ENCODE measurements around the gene CSF2RB. TPM values are rescaled to one million over a fixed set of nuclear protein-coding genes. Genes with fewer than 3 reads are reported as not detected.
A peak's percentile ranks its signal among the peaks of the same experiment; 100 is the strongest.

Gene CSF2RB
- total RNA-seq, 4 donors from 2014 or later = 3.9 to 13.6 (median 4.7) TPM

- WGBS = 81% methylated on average over 5 of the region's 8 CpGs
- TF ChIP-seq POLR2A (IDR thresholded peaks at IDR 0.05) = no peak
- TF ChIP-seq, protein P1, sequence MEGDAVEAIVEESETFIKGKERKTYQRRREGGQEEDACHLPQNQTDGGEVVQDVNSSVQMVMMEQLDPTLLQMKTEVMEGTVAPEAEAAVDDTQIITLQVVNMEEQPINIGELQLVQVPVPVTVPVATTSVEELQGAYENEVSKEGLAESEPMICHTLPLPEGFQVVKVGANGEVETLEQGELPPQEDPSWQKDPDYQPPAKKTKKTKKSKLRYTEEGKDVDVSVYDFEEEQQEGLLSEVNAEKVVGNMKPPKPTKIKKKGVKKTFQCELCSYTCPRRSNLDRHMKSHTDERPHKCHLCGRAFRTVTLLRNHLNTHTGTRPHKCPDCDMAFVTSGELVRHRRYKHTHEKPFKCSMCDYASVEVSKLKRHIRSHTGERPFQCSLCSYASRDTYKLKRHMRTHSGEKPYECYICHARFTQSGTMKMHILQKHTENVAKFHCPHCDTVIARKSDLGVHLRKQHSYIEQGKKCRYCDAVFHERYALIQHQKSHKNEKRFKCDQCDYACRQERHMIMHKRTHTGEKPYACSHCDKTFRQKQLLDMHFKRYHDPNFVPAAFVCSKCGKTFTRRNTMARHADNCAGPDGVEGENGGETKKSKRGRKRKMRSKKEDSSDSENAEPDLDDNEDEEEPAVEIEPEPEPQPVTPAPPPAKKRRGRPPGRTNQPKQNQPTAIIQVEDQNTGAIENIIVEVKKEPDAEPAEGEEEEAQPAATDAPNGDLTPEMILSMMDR (IDR thresholded peaks at IDR 0.05) = no peak
- TF ChIP-seq POLR2AphosphoS5 (IDR thresholded peaks at IDR 0.05) = no peak
- Histone ChIP-seq H3K36me3 (no peaks in the 10 kb centered on the region), H3K4me1 (peaks cover 6% of the 10 kb centered on the region), H3K4me3 (peak overlapping the region; percentile 38), H3K27ac (peak overlapping the region; percentile 69), H3K9me3 (no peaks in the 10 kb centered on the region), H3K27me3 (peaks cover 3% of the 10 kb centered on the region)
- no peak for DNase-seq (ENCODE audit: low spot score in 2 of 2)
Measured at GRCh38 chr22:36912694-36913426, 568 bp upstream of the CSF2RB start.

DNA sequence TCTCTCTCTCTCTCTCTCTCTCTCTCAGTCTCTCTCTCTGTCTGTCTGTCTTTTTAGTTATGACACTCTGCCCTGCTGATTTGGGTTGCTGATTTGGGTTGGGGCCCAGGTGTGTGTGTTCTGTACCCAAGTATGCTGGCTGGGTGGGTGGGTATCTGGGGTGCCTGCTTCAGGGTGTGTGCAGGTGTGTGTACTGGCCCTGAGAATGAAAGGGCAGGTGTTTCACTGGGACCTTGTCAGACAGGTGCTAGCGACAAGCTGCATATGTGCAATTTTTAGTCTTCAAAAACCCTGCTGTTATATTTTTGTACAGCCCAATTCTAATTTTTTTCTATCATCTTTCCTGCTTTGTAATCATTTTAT, 943 bp downstream of the CSF2RB start:
- H3K4me3 ChIP-seq = peak overlapping the region; percentile 38
- DNase-seq (ENCODE audit: low spot score in 2 of 2) = no peak
- TF ChIP-seq, protein P1 (IDR thresholded peaks at IDR 0.05) = no peak
- TF ChIP-seq POLR2A (IDR thresholded peaks at IDR 0.05) = no peak
- no peak for TF ChIP-seq POLR2AphosphoS5 (IDR thresholded peaks at IDR 0.05)
- no peak for TF ChIP-seq EP300 (IDR thresholded peaks at IDR 0.05)
- peak overlapping the region; percentile 69 for H3K27ac ChIP-seq
- no peaks in the 10 kb centered on the region for H3K9me3 ChIP-seq
- WGBS = 75% methylated on average over 1 of the region's 1 CpG
- peaks cover 6% of the 10 kb centered on the region for H3K4me1 ChIP-seq
- H3K36me3 ChIP-seq = no peaks in the 10 kb centered on the region
- peaks cover 3% of the 10 kb centered on the region for H3K27me3 ChIP-seq

DNA sequence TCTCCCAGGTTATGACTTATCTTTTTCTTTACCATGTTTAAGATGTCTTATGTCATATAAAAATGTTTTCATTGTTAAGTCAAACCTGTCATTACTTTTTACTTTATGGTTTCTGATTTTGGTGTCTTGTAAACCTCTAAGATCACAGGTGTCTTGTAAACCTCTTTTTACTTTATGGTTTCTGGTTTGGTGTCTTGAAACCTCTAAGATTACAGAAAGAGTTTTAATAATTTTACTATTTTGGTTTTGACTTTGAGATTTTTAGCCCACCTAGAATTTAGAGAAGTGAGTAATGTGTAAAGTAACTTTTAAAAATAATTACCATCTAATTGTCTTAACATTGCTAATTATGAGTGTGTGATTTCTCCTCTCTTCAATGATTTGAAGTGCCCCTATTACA, 2.6 kb downstream of the CSF2RB start:
- Histone ChIP-seq H3K27me3 (peaks cover 3% of the 10 kb centered on the region), H3K27ac (no peak overlapping the region), H3K9me3 (no peaks in the 10 kb centered on the region), H3K4me3 (no peak overlapping the region), H3K36me3 (no peaks in the 10 kb centered on the region), H3K4me1 (peaks cover 6% of the 10 kb centered on the region)
- TF ChIP-seq EP300 (IDR thresholded peaks at IDR 0.05) (no peak), POLR2A (IDR thresholded peaks at IDR 0.05) (no peak), POLR2AphosphoS5 (IDR thresholded peaks at IDR 0.05) (no peak)
- TF ChIP-seq, protein P1 (IDR thresholded peaks at IDR 0.05) = no peak
- DNase-seq (ENCODE audit: low spot score in 2 of 2) = no peak

GRCh38 chr22:36918586-36919284, 5.3 kb downstream of the CSF2RB start:
- Histone ChIP-seq H3K4me1 (peaks cover 12% of the 10 kb centered on the region), H3K27ac (no peak overlapping the region), H3K4me3 (no peak overlapping the region), H3K36me3 (no peaks in the 10 kb centered on the region), H3K27me3 (peaks cover 16% of the 10 kb centered on the region), H3K9me3 (no peaks in the 10 kb centered on the region)
- TF ChIP-seq POLR2AphosphoS5 (IDR thresholded peaks at IDR 0.05) (no peak), POLR2A (IDR thresholded peaks at IDR 0.05) (no peak), EP300 (IDR thresholded peaks at IDR 0.05) (no peak)
- TF ChIP-seq, protein P1 (IDR thresholded peaks at IDR 0.05) = no peak
- DNase-seq (ENCODE audit: low spot score in 2 of 2) = no peak
- 70% methylated on average over 3 of the region's 3 CpGs for WGBS

DNA sequence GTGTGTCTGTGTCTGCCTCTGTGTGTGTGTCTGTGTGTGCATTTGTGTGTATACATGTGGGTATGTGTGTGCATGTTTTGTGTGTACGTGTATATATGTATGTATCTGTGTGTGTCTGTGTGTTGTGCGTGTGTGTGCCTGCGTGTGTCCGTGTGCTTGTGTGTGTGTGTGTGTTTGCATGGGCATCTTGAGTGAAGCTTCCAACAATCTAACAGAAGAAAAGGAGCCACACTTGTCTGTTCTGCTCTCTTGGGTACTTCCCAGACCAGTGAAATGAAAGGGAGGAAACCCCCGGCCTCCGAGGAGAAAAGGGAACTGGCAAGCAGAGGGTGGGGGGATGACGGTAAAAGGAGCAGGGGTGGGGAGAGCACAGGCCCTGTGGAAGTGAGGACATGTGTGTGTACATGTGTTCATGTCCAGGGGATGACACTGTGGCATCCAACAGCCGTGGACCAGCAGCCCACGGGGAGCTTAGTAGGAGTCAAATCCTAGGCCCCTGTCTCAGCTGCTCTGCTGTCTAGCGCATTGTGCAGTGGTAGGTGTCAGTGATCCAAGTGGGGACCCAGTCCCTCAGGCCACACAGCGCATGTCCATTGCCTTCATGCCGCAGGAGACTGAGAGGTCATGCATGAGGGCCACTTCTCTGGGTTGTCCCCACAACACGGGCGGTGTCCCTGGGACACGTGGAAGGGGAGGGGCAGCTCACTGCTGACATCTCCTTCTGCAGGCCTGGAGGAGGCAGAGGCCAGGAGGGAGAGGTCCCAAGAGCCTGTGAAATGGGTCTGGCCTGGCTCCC, 8.1 kb downstream of the CSF2RB start:
- Histone ChIP-seq H3K9me3 (no peaks in the 10 kb centered on the region), H3K4me3 (no peak overlapping the region), H3K36me3 (no peaks in the 10 kb centered on the region), H3K4me1 (peaks cover 12% of the 10 kb centered on the region), H3K27ac (no peak overlapping the region), H3K27me3 (peaks cover 37% of the 10 kb centered on the region)
- peak in 1 of 2 donors; percentile 58 for DNase-seq (ENCODE audit: low spot score in 2 of 2)
- WGBS = 54% methylated on average over 12 of the region's 15 CpGs
- TF ChIP-seq POLR2AphosphoS5 (IDR thresholded peaks at IDR 0.05) (no peak), POLR2A (IDR thresholded peaks at IDR 0.05) (no peak), EP300 (IDR thresholded peaks at IDR 0.05) (no peak)
- TF ChIP-seq, protein P1 (IDR thresholded peaks at IDR 0.05) = no peak

Measured in suprapubic skin (tissue), 4 donors.